Measurements from ENCODE around the gene RACK1. TPM values are rescaled to one million over a fixed set of nuclear protein-coding genes. Genes with fewer than 3 reads are reported as not detected.

The RACK1 gene
- total and polyA plus RNA-seq, 2 of the 13 experiments (the other 11 are each of a cell fraction or from before 2014, with no cell fraction given), result 2,514 to 6,141 TPM

- TF ChIP-seq ZNF44 (CRISPR knock-in tag; IDR thresholded peaks at IDR 0.05) (no peak; the same call in 1 of the 2 replicates), HNF1A (IDR thresholded peaks at IDR 0.05; ENCODE audit: low read depth) (no peak), HNF1A (CRISPR knock-in tag; IDR thresholded peaks at IDR 0.05; ENCODE audit: borderline replicate concordance) (peak; percentile 46; the same call in 1 of the 2 replicates), RAD51 (IDR thresholded peaks at IDR 0.05; ENCODE audit: borderline replicate concordance) (no peak), ZNF546 (CRISPR knock-in tag; conservative IDR thresholded peaks at IDR 0.05) (0 out of 2 replicates have a peak, but pooled peaks have one; percentile 29), YEATS2 (CRISPR knock-in tag; IDR thresholded peaks at IDR 0.05; ENCODE audit: borderline replicate concordance) (peak; percentile 83), SIN3A (IDR thresholded peaks at IDR 0.05; ENCODE audit: borderline replicate concordance, low read depth, low read length) (peak; percentile 61; the same call in 1 of the 2 replicates), RERE (CRISPR knock-in tag; IDR thresholded peaks at IDR 0.05; ENCODE audit: low read depth) (no peak), SRSF9 (IDR thresholded peaks at IDR 0.05; ENCODE audit: borderline replicate concordance, insufficient read depth, low read depth, low read length, poor library complexity, severe bottlenecking) (no peak), PRDM4 (CRISPR knock-in tag; IDR thresholded peaks at IDR 0.05; ENCODE audit: borderline replicate concordance) (no peak), ZNF629 (CRISPR knock-in tag; conservative IDR thresholded peaks at IDR 0.05) (no peak), KAT7 (CRISPR knock-in tag; IDR thresholded peaks at IDR 0.05; ENCODE audit: borderline replicate concordance) (0 out of 2 replicates have a peak, but pooled peaks have one; percentile 56), REL (CRISPR knock-in tag; conservative IDR thresholded peaks at IDR 0.05) (no peak), TEAD2 (CRISPR knock-in tag; IDR thresholded peaks at IDR 0.05) (no peak), TCF12 (IDR thresholded peaks at IDR 0.05) (no peak), TCF12 (CRISPR knock-in tag; IDR thresholded peaks at IDR 0.05) (no peak)
Observed at GRCh38 chr5:181246276-181247049, 2.8 kb upstream of the RACK1 start (continued).

Measured in HepG2 (cell line).